ENCODE results near the gene RPL37.

DNA sequence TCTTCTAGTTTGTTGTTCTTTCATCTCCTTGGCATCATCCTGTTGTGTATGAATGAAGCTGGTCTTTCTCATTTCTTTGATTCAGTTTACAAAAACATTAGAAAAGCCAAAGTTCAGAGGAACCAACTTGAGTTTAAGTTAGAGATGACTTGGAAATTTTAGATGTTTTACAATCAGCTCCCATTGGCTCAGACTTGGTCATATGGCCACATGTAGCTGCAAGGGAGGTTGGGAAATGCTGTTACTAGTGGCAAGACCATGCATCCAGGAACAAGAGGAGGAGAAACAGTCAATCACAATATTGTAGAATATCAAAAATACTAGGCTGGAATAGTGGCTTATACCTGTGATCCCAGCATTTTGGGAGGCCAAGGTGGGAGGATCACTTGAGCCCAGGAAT is 25.7 kb upstream of the RPL37 start:
- TF ChIP-seq, protein P1, sequence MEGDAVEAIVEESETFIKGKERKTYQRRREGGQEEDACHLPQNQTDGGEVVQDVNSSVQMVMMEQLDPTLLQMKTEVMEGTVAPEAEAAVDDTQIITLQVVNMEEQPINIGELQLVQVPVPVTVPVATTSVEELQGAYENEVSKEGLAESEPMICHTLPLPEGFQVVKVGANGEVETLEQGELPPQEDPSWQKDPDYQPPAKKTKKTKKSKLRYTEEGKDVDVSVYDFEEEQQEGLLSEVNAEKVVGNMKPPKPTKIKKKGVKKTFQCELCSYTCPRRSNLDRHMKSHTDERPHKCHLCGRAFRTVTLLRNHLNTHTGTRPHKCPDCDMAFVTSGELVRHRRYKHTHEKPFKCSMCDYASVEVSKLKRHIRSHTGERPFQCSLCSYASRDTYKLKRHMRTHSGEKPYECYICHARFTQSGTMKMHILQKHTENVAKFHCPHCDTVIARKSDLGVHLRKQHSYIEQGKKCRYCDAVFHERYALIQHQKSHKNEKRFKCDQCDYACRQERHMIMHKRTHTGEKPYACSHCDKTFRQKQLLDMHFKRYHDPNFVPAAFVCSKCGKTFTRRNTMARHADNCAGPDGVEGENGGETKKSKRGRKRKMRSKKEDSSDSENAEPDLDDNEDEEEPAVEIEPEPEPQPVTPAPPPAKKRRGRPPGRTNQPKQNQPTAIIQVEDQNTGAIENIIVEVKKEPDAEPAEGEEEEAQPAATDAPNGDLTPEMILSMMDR (IDR thresholded peaks at IDR 0.05): no peak
- TF ChIP-seq POLR2A (IDR thresholded peaks at IDR 0.05): no peak

Measured in Peyer's patch (tissue), 4 donors.